Spleen (tissue), 7 donors: ENCODE results near the gene ODAD4.

Experiments used
- CTCF ChIP-seq, 11 experiments: fragments of 200-600 bp in 7 of 11; fragments of 450-650 bp in 4 of 11; sonication (generic) in 4 of 11; IDR thresholded peaks in 8 of 11; conservative IDR thresholded peaks in 3 of 11; 1 replicate in 7 of 11; 2 replicates in 4 of 11; pipeline versions ENCODE4 v1.4.0 to v1.8.0; 2016 to 2021; ENCODE audit warnings: antibody characterized with exemption in 11 of 11, inconsistent platforms in 4 of 11, mild to moderate bottlenecking in 1 of 11
- POLR2AphosphoS5 ChIP-seq, 3 donors: sonication (generic); formaldehyde crosslinking; IDR thresholded peaks; one replicate each; pipeline ENCODE4 v1.5.1; 2017; ENCODE audit warnings: antibody characterized with exemption in 3 of 3
- donor health status: DM: no; HTN: no; CAD: no; lungs with moderate emphysema.
- donor health status: DM: no; HTN: no; CAD: no.
- donor health status: DM: no; HTN: no; CAD: no.

GRCh38 chr17:41915566-41915965, 14.9 kb upstream of the ODAD4 start:
- TF ChIP-seq CTCF (IDR thresholded peaks at IDR 0.05 in 8 of 11, conservative IDR thresholded peaks at IDR 0.05 in 3 of 11): no peak
- no peak for TF ChIP-seq POLR2AphosphoS5 (IDR thresholded peaks at IDR 0.05)
